Memory B cell (primary cell): ENCODE results near the gene BPIFB1.

Experiments
- ATAC-seq: fragments of 150-1000 bp; cut with Tn5 transposase; 2 replicates; pipeline ENCODE4 v1.10.0; 2021; ENCODE audit warnings: low read depth, mild to moderate bottlenecking, moderate library complexity
- DNase-seq, 2 donors: peaks; one replicate each; pipeline ENCODE4 v3.0.0; 2022; ENCODE audit warnings: low spot score in 2 of 2
- H3K27ac Mint-ChIP-seq: one replicate; pipeline ENCODE4 v1.8.0; 2022; ENCODE audit warnings: mild to moderate bottlenecking, moderate library complexity, mixed read lengths
- H3K27me3 Mint-ChIP-seq: one replicate; pipeline ENCODE4 v1.8.0; 2022; ENCODE audit warnings: mixed read lengths
- H3K36me3 Mint-ChIP-seq: one replicate; pipeline ENCODE4 v1.8.0; 2022; ENCODE audit warnings: mild to moderate bottlenecking, mixed read lengths
- H3K4me1 Mint-ChIP-seq: one replicate; pipeline ENCODE4 v1.8.0; 2022; ENCODE audit warnings: mixed read lengths
- H3K4me3 Mint-ChIP-seq: one replicate; pipeline ENCODE4 v1.8.0; 2022; ENCODE audit warnings: mild to moderate bottlenecking, moderate library complexity, mixed read lengths
- H3K9me3 Mint-ChIP-seq: one replicate; pipeline ENCODE4 v1.8.0; 2022; ENCODE audit warnings: mixed read lengths

Gene BPIFB1

GRCh38 chr20:33296206-33296605 is 13.2 kb downstream of the BPIFB1 start:
- DNase-seq, result no peak
- H3K4me1 Mint-ChIP-seq, result no peaks in the 10 kb centered on the region
- H3K27ac Mint-ChIP-seq, result no peak overlapping the region
- no peak for ATAC-seq
- H3K4me3 Mint-ChIP-seq, result no peak overlapping the region
- no peaks in the 10 kb centered on the region for H3K9me3 Mint-ChIP-seq
- H3K27me3 Mint-ChIP-seq, result peaks cover 9% of the 10 kb centered on the region
- H3K36me3 Mint-ChIP-seq, result no peaks in the 10 kb centered on the region

DNA sequence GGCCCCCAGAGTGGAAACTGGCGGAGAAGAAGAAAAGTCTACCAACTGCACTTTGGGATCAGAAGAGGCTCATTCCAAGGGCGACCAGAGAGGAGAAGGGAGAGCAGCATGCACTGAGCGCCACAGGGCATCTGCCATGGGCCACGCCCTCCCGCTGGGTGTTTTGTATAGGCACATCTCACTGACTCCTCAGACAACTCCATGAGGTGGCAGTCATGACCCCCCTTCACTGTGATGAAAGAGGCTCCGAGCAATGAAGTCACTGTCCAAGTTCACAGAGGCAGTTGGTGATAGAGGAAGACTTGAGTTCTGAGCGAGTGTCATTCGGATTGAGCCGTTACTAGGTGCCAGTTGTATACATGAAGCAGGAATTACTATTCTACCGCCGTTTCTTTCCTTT is 15.4 kb downstream of the BPIFB1 start:
- H3K4me3 Mint-ChIP-seq, result no peak overlapping the region
- no peak overlapping the region for H3K27ac Mint-ChIP-seq
- DNase-seq, result no peak
- no peaks in the 10 kb centered on the region for H3K4me1 Mint-ChIP-seq
- H3K9me3 Mint-ChIP-seq, result peaks cover 2% of the 10 kb centered on the region
- ATAC-seq, result no peak
- H3K27me3 Mint-ChIP-seq, result peaks cover 10% of the 10 kb centered on the region
- no peaks in the 10 kb centered on the region for H3K36me3 Mint-ChIP-seq

- DNase-seq, result peak; percentile 77 to 86
- peak; percentile 82 for ATAC-seq
- no peak overlapping the region for H3K27ac Mint-ChIP-seq
- H3K27me3 Mint-ChIP-seq, result peaks cover 10% of the 10 kb centered on the region
- no peaks in the 10 kb centered on the region for H3K36me3 Mint-ChIP-seq
- no peak overlapping the region for H3K4me3 Mint-ChIP-seq
- peaks cover 2% of the 10 kb centered on the region for H3K9me3 Mint-ChIP-seq
- no peaks in the 10 kb centered on the region for H3K4me1 Mint-ChIP-seq
These were observed 16.1 kb downstream of the BPIFB1 start for GRCh38 chr20:33299111-33299603.

DNA sequence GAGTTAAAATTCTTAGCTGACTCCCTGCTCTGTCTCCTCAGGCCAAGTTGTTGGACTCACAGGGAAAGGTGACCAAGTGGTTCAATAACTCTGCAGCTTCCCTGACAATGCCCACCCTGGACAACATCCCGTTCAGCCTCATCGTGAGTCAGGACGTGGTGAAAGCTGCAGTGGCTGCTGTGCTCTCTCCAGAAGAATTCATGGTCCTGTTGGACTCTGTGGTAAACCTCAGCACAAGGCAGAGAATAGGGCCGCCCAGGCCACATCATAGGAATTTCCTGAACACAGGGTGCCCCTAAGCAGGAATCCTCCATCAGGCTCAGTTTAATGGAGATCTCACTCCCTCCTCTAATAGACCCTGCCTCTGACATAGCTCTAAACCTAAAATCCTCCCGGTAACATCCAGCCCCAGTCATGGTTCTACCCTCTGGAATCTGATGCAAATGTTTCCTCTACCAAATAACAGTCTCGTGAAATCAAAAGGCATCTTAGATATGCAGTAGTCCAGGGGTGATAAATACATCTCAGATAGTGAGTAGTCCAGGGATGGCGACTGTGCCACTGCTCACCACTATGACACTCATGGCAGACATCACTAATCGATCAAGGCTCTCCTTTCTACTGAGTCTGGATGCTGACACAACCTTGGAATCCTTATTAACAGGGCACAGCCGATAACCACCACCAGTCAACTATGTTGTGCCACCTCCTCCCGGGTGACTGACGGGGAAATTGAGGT is 18.3 kb downstream of the BPIFB1 start:
- Mint-ChIP-seq H3K4me1 (no peaks in the 10 kb centered on the region), H3K27ac (no peak overlapping the region), H3K36me3 (no peaks in the 10 kb centered on the region), H3K27me3 (peaks cover 12% of the 10 kb centered on the region), H3K4me3 (no peak overlapping the region), H3K9me3 (peaks cover 2% of the 10 kb centered on the region)
- DNase-seq, result no peak
- ATAC-seq, result no peak

DNA sequence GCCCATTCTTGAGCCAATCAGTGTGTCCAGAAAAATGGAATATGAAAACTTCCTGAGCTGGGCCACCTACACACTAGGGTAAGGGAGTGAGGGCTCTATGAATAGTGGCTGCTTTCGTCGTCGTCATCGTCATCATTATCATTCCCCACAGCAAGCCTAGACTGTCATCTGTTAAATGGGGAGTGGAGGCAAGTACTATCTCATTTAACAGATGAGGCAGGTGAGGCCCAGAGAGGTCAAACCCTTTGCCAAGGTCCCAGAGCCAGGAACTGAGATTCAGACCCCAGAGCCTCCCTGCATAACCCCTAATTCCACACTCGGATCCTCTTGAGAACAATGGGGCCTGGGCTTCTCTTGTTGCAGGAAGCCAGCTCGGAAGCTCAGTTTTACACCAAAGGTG is 20.6 kb downstream of the BPIFB1 start:
- H3K36me3 Mint-ChIP-seq, result no peaks in the 10 kb centered on the region
- DNase-seq, result no peak
- no peaks in the 10 kb centered on the region for H3K4me1 Mint-ChIP-seq
- no peak for ATAC-seq
- peaks cover 9% of the 10 kb centered on the region for H3K27me3 Mint-ChIP-seq
- H3K27ac Mint-ChIP-seq, result no peak overlapping the region
- H3K9me3 Mint-ChIP-seq, result peaks cover 2% of the 10 kb centered on the region
- no peak overlapping the region for H3K4me3 Mint-ChIP-seq

DNA sequence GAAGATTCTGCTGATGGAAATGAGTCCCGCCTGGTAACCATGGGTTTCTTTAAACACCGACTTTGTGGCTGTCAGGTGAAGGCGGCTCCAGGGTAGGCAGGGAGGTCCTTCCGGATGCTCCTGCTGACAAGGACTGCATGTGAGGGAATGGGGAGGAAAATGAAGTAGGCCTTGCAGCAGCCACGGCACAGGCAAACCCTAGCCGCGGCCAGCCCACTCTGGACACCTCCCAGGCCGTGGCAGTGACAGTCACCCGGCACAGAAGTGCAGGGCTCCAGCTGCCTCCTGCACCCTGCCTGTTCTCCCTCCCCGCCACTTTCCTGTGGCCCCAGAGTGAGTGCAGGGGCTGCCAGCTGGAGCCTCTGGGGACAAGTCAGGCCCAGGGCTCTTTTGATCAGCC is 21.0 kb downstream of the BPIFB1 start:
- DNase-seq, result no peak
- Mint-ChIP-seq H3K27me3 (peaks cover 12% of the 10 kb centered on the region), H3K36me3 (no peaks in the 10 kb centered on the region), H3K27ac (no peak overlapping the region), H3K4me1 (no peaks in the 10 kb centered on the region), H3K9me3 (peaks cover 2% of the 10 kb centered on the region), H3K4me3 (no peak overlapping the region)
- no peak for ATAC-seq

- no peak for ATAC-seq
- Mint-ChIP-seq H3K27ac (no peak overlapping the region), H3K9me3 (peaks cover 2% of the 10 kb centered on the region), H3K27me3 (peaks cover 14% of the 10 kb centered on the region), H3K4me1 (no peaks in the 10 kb centered on the region), H3K36me3 (no peaks in the 10 kb centered on the region), H3K4me3 (no peak overlapping the region)
- no peak for DNase-seq
These were observed 22.6 kb downstream of the BPIFB1 start for GRCh38 chr20:33305589-33306057.

- H3K4me3 Mint-ChIP-seq, result no peak overlapping the region
- no peak for DNase-seq
- peaks cover 2% of the 10 kb centered on the region for H3K9me3 Mint-ChIP-seq
These were observed 23.2 kb downstream of the BPIFB1 start for GRCh38 chr20:33306228-33306627.

GRCh38 chr20:33306807-33307206 is 23.8 kb downstream of the BPIFB1 start:
- H3K4me1 Mint-ChIP-seq, result no peaks in the 10 kb centered on the region
- no peak overlapping the region for H3K27ac Mint-ChIP-seq
- no peak overlapping the region for H3K4me3 Mint-ChIP-seq
- no peaks in the 10 kb centered on the region for H3K9me3 Mint-ChIP-seq
- H3K36me3 Mint-ChIP-seq, result no peaks in the 10 kb centered on the region
- no peak for ATAC-seq
- peaks cover 12% of the 10 kb centered on the region for H3K27me3 Mint-ChIP-seq
- no peak for DNase-seq

More at GRCh38 chr20:33306228-33306627, 23.2 kb downstream of the BPIFB1 start:
- ATAC-seq, result no peak
- H3K27ac Mint-ChIP-seq, result no peak overlapping the region
- no peaks in the 10 kb centered on the region for H3K4me1 Mint-ChIP-seq
- no peaks in the 10 kb centered on the region for H3K36me3 Mint-ChIP-seq
- H3K27me3 Mint-ChIP-seq, result peaks cover 14% of the 10 kb centered on the region

DNA sequence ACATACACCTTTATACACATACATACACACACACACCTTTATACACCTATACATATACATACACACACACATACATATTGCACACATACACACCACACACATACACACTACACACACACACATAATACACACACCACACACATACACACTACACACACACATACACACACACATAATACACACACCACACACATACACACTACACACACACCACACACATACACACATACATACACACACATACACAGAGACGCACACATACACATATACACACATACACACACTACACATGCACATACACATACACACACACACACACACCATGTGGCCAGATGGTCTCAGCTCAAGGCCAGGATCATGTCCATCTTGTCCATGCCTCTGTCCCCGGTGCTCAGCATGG is 25.7 kb downstream of the BPIFB1 start:
- Mint-ChIP-seq H3K4me1 (no peaks in the 10 kb centered on the region), H3K4me3 (no peak overlapping the region)

DNA sequence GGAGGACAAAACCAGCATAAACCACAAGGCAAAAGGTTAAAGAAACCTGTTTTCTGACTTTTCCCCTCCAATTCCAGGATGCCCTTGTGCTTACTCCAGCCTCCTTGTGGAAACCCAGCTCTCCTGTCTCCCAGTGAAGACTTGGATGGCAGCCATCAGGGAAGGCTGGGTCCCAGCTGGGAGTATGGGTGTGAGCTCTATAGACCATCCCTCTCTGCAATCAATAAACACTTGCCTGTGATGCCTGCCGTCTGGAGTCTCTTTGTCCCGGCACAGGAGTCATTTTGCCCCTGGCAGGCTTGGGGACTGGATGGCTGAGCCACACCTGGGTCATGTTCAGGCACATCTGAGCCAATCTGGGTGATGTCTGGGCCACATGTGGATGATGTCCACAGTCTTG is 26.6 kb downstream of the BPIFB1 start:
- Mint-ChIP-seq H3K4me3 (no peak overlapping the region), H3K36me3 (no peaks in the 10 kb centered on the region), H3K27me3 (peaks cover 10% of the 10 kb centered on the region), H3K9me3 (no peaks in the 10 kb centered on the region), H3K4me1 (no peaks in the 10 kb centered on the region), H3K27ac (no peak overlapping the region)
- no peak for ATAC-seq
- no peak for DNase-seq

More for the DNA sequence above, 25.7 kb downstream of the BPIFB1 start:
- H3K27ac Mint-ChIP-seq, result no peak overlapping the region
- DNase-seq (no peak), ATAC-seq (no peak)
- H3K27me3 Mint-ChIP-seq, result peaks cover 10% of the 10 kb centered on the region
- H3K9me3 Mint-ChIP-seq, result no peaks in the 10 kb centered on the region
- no peaks in the 10 kb centered on the region for H3K36me3 Mint-ChIP-seq

- Mint-ChIP-seq H3K4me1 (no peaks in the 10 kb centered on the region), H3K36me3 (no peaks in the 10 kb centered on the region), H3K4me3 (no peak overlapping the region), H3K9me3 (no peaks in the 10 kb centered on the region), H3K27me3 (peaks cover 10% of the 10 kb centered on the region), H3K27ac (no peak overlapping the region)
- ATAC-seq (no peak), DNase-seq (no peak)
These were observed 27.4 kb downstream of the BPIFB1 start for GRCh38 chr20:33310327-33310899.

GRCh38 chr20:33311011-33311410 is 28.0 kb downstream of the BPIFB1 start:
- Mint-ChIP-seq H3K4me3 (no peak overlapping the region), H3K27ac (no peak overlapping the region), H3K27me3 (peaks cover 10% of the 10 kb centered on the region), H3K36me3 (no peaks in the 10 kb centered on the region), H3K9me3 (no peaks in the 10 kb centered on the region), H3K4me1 (no peaks in the 10 kb centered on the region)
- ATAC-seq (no peak), DNase-seq (no peak)

- Mint-ChIP-seq H3K4me3 (no peak overlapping the region), H3K36me3 (no peaks in the 10 kb centered on the region), H3K9me3 (no peaks in the 10 kb centered on the region), H3K27ac (no peak overlapping the region), H3K4me1 (no peaks in the 10 kb centered on the region), H3K27me3 (peaks cover 9% of the 10 kb centered on the region)
- DNase-seq (no peak), ATAC-seq (no peak)
These were observed 29.0 kb downstream of the BPIFB1 start for GRCh38 chr20:33311996-33312395.

GRCh38 chr20:33312583-33312982 is 29.6 kb downstream of the BPIFB1 start:
- ATAC-seq (no peak), DNase-seq (no peak)
- Mint-ChIP-seq H3K27ac (no peak overlapping the region), H3K9me3 (no peaks in the 10 kb centered on the region), H3K4me3 (no peak overlapping the region), H3K4me1 (no peaks in the 10 kb centered on the region), H3K36me3 (no peaks in the 10 kb centered on the region), H3K27me3 (peaks cover 12% of the 10 kb centered on the region)
